A549 (cell line): ENCODE results near the gene WDR48. TPM values are rescaled to one million over a fixed set of nuclear protein-coding genes. Genes with fewer than 3 reads are reported as not detected.

Experiments
- ATAC-seq, 2 experiments: fragments of 200-7000 bp in 1 of 2; fragments of >200 bp in 1 of 2; cut with Nextera tagmentation in 1 of 2; cut with Tn5 transposase in 1 of 2; 3 replicates each; pipeline versions ENCODE4 v1.8.0 to v1.9.1; 2018 to 2020; ENCODE audit warnings: mild to moderate bottlenecking in 1 of 2, moderate library complexity in 1 of 2
- CTCF ChIA-PET: fragments of 300-600 bp; sonication (Branson Sonifier 250); formaldehyde crosslinking; extraction: SDS; loops from one replicate; lab custom pipeline; 2021; ENCODE audit warnings: antibody characterized with exemption, inconsistent platforms; lab: Yijun Ruan, JAX
- POLR2A ChIA-PET: fragments of 350-600 bp; formaldehyde crosslinking; extraction: SDS; loops from one replicate; lab custom pipeline; 2021; ENCODE audit warnings: antibody characterized with exemption, inconsistent platforms; lab: Yijun Ruan, JAX
- DNase-seq, 2 experiments: peaks; one replicate each; pipeline versions ENCODE4 v3.0.0 to v3.0.0-alpha.2; 2011 to 2016; ENCODE audit warnings: low read depth in 1 of 2, low spot score in 1 of 2
- FAIRE-seq: peaks from 2 replicates; lab custom pipeline; 2011; peaks lifted over from hg19 to GRCh38; lab: Jason Lieb, UNC
- H3K27ac ChIP-seq, 2 experiments: fragments of >200 bp; sonication (Bioruptor Twin); formaldehyde crosslinking; 3 replicates each; pipeline ENCODE4 v1.5.1; 2016 to 2017
- H3K4me1 ChIP-seq: fragments of >200 bp; sonication (Bioruptor Twin); formaldehyde crosslinking; 3 replicates; pipeline ENCODE4 v1.6.1; 2016
- H3K4me2 ChIP-seq: fragments of >200 bp; sonication (Bioruptor Twin); formaldehyde crosslinking; 3 replicates; pipeline ENCODE4 v1.6.1; 2016
- H3K4me3 ChIP-seq: fragments of >200 bp; sonication (Bioruptor Twin); formaldehyde crosslinking; 3 replicates; pipeline ENCODE4 v1.5.1; 2016
- H3K9me3 ChIP-seq: fragments of >200 bp; sonication (Bioruptor Twin); formaldehyde crosslinking; 3 replicates; pipeline ENCODE4 v1.6.1; 2016
- BCL3 ChIP-seq: fragments of >200 bp; sonication (Bioruptor Twin); formaldehyde crosslinking; IDR thresholded peaks from 3 replicates; pipeline ENCODE4 v1.6.1; 2016
- CBX2 ChIP-seq: fragments of 200-600 bp; sonication (generic); IDR thresholded peaks from 2 replicates; pipeline ENCODE4 v1.6.1; 2016; ENCODE audit warnings: low read depth, mild to moderate bottlenecking, borderline replicate concordance
- CEBPB ChIP-seq, 2 experiments: fragments of >200 bp in 1 of 2; sonication (Bioruptor Twin) in 1 of 2; formaldehyde crosslinking in 1 of 2; IDR thresholded peaks; 2 replicates each; pipeline ENCODE4 v1.6.1; 2012 to 2016
- CHD2 ChIP-seq: fragments of 150-350 bp; IDR thresholded peaks from 2 replicates; pipeline ENCODE4 v1.6.1; 2014; ENCODE audit warnings: low read length; ENCODE audit not compliant: partially characterized antibody
- ELK1 ChIP-seq: fragments of 150-350 bp; IDR thresholded peaks from 2 replicates; pipeline ENCODE4 v1.6.1; 2014; ENCODE audit warnings: low read depth, mild to moderate bottlenecking, low read length
- EP300 ChIP-seq, 2 experiments: fragments of >200 bp; sonication (Bioruptor Twin); formaldehyde crosslinking; IDR thresholded peaks; 2 replicates in 1 of 2; 3 replicates in 1 of 2; pipeline ENCODE4 v1.6.1; 2016 to 2017
- ESRRA ChIP-seq: fragments of 150-350 bp; IDR thresholded peaks from 2 replicates; pipeline ENCODE4 v1.6.1; 2014; ENCODE audit warnings: mild to moderate bottlenecking, low read length, borderline replicate concordance
- FOSL2 ChIP-seq, 2 experiments: fragments of 450-650 bp in 1 of 2; fragments of >200 bp in 1 of 2; sonication (Bioruptor Twin) in 1 of 2; formaldehyde crosslinking; IDR thresholded peaks; 2 replicates each; pipeline versions ENCODE4 v1.5.0 to v1.6.1; 2016 to 2020; ENCODE audit warnings: mild to moderate bottlenecking in 1 of 2, moderate library complexity in 1 of 2
- GATA3 ChIP-seq: IDR thresholded peaks from 2 replicates; pipeline ENCODE4 v1.6.1; 2012; ENCODE audit warnings: borderline replicate concordance
- HDAC2 ChIP-seq: fragments of 200-600 bp; sonication (generic); IDR thresholded peaks from 2 replicates; pipeline ENCODE4 v1.6.1; 2016
- HOXB13 ChIP-seq: fragments of 250-450 bp; sonication (Bioruptor Pico); IDR thresholded peaks from 2 replicates; pipeline ENCODE4 v1.5.0; 2020; ENCODE audit warnings: low read depth, mild to moderate bottlenecking, moderate library complexity
- JUN ChIP-seq, 2 experiments: fragments of >200 bp; sonication (Bioruptor Twin); formaldehyde crosslinking; IDR thresholded peaks; 2 replicates in 1 of 2; 3 replicates in 1 of 2; pipeline ENCODE4 v1.6.1; 2016 to 2017
- JUNB ChIP-seq: fragments of >200 bp; sonication (Bioruptor Twin); formaldehyde crosslinking; IDR thresholded peaks from 2 replicates; pipeline ENCODE4 v1.6.1; 2016
- KDM1A ChIP-seq: fragments of 200-600 bp; sonication (generic); IDR thresholded peaks from 2 replicates; pipeline ENCODE4 v1.6.1; 2016; ENCODE audit warnings: low read depth, mild to moderate bottlenecking
- MAFK ChIP-seq: fragments of 450-650 bp; IDR thresholded peaks from 2 replicates; pipeline ENCODE4 v1.6.1; 2014; ENCODE audit not compliant: partially characterized antibody
- MYC ChIP-seq: IDR thresholded peaks from 2 replicates; pipeline ENCODE4 v1.6.1; 2012; ENCODE audit warnings: mild to moderate bottlenecking, inconsistent platforms, low read length, improper control_type of control experiment, borderline replicate concordance
- NFE2L2 ChIP-seq: fragments of 150-350 bp; conservative IDR thresholded peaks from 2 replicates; pipeline ENCODE4 v1.6.1; 2014; ENCODE audit warnings: low read length
- POLR2A ChIP-seq: IDR thresholded peaks from 2 replicates; pipeline ENCODE4 v1.6.1; 2012; ENCODE audit warnings: mild to moderate bottlenecking, low read length
- RARB ChIP-seq: fragments of 250-450 bp; sonication (Bioruptor Pico); IDR thresholded peaks from 2 replicates; pipeline ENCODE4 v1.8.0; 2021; ENCODE audit warnings: mild to moderate bottlenecking, moderate library complexity
- RCOR1 ChIP-seq: fragments of 150-350 bp; IDR thresholded peaks from 2 replicates; pipeline ENCODE4 v1.6.1; 2014; ENCODE audit warnings: antibody characterized with exemption, low read length, low read depth
- SREBF2 ChIP-seq: fragments of 450-650 bp; IDR thresholded peaks from 2 replicates; pipeline ENCODE4 v1.6.1; 2014; ENCODE audit warnings: mild to moderate bottlenecking, moderate library complexity
- TP53 ChIP-seq: fragments of 250-450 bp; sonication (Bioruptor Pico); IDR thresholded peaks from 2 replicates; pipeline ENCODE4 v1.5.0; 2021; ENCODE audit warnings: mild to moderate bottlenecking, moderate library complexity
- USF2 ChIP-seq: fragments of 450-650 bp; IDR thresholded peaks from 2 replicates; pipeline ENCODE4 v1.6.1; 2014; ENCODE audit warnings: antibody characterized with exemption
- ZFP36 ChIP-seq: fragments of 450-650 bp; IDR thresholded peaks from 2 replicates; pipeline ENCODE4 v1.6.1; 2014; ENCODE audit warnings: borderline replicate concordance; ENCODE audit not compliant: partially characterized antibody
- WGBS: methylation state at CpG from one replicate; pipeline ENCODE4 v1.1.6; 2017; ENCODE audit errors: missing lambda C conversion rate; 5-methylcytosine and 5-hydroxymethylcytosine counted together
- polyA plus RNA-seq, 4 experiments: library from polyadenylated mRNA; depleted of rRNA in 3 of 4; stranded (reverse); fragments of >200 nt; fragmentation: RNase III in 1 of 4; extraction: RNeasy Plus Mini Kit Qiagen cat#74134 plus additional on column Dnase treatment in 1 of 4; gene quantifications; 2 replicates in 3 of 4; 3 replicates in 1 of 4; pipeline ENCODE4 v1.2.3, GENCODE V29; 2011 to 2017
- TF ChIP-seq, protein P1 (sequence below): IDR thresholded peaks from 2 replicates; pipeline ENCODE4 v1.6.1; 2012
- TF ChIP-seq, protein P2 (sequence below): IDR thresholded peaks from 2 replicates; pipeline ENCODE4 v1.6.1; 2012
- TF ChIP-seq, protein P3 (sequence below): fragments of >200 bp; sonication (Bioruptor Twin); formaldehyde crosslinking; IDR thresholded peaks from 2 replicates; pipeline ENCODE4 v1.6.1; 2016

Gene WDR48
- polyA plus RNA-seq, 2 of the 4 experiments (the other 2 are of a cell fraction): 18.8 to 41.0 TPM

- CTCF ChIA-PET: no interaction called here
- WGBS: 29% methylated on average over 9 of the region's 11 CpGs
These were observed 767 bp downstream of the WDR48 start for GRCh38 chr3:39052583-39052982.

DNA sequence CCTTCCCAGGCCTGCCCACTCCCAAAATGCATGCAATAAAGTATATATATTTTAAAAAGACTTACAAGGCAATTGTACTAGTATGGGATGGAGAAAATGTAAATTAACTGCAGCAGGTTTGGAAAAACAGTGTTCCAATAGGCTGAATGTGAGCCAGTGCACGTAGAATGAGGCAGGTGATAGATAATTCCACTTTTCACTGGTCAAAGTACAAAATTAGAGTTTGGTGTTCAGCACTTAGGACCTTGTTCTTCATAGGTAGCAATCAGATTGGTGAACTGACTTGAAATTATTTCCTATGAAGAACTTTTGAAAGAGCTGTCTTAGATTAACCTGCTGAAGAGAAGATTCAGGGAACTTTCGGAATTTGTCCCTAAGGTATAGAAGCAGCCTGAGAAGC lies 1.9 kb downstream of the WDR48 start:
- Histone ChIP-seq H3K4me1 (0 out of 3 replicates have a peak, but pooled peaks cover 5% of the 10 kb centered on the region), H3K9me3 (no peaks in the 10 kb centered on the region), H3K27ac (no peak overlapping the region), H3K4me2 (no peak overlapping the region), H3K4me3 (no peak overlapping the region)
- POLR2A ChIA-PET: no interaction called here
- FAIRE-seq (no peak), DNase-seq (no peak), ATAC-seq (no peak)
- CTCF ChIA-PET: no interaction called here
- WGBS: 86% methylated on average over 2 of the region's 2 CpGs
- TF ChIP-seq USF2: no peak
- TF ChIP-seq POLR2A: no peak
- no peak for TF ChIP-seq KDM1A
- TF ChIP-seq ELK1: no peak
- no peak for TF ChIP-seq MAFK
- TF ChIP-seq CHD2: no peak
- no peak for TF ChIP-seq RARB (CRISPR knock-in tag)
- no peak for TF ChIP-seq CEBPB (IDR thresholded peaks at IDR 0.05)
- TF ChIP-seq JUN (IDR thresholded peaks at IDR 0.05): no peak
- no peak for TF ChIP-seq MYC
- TF ChIP-seq, protein P1, sequence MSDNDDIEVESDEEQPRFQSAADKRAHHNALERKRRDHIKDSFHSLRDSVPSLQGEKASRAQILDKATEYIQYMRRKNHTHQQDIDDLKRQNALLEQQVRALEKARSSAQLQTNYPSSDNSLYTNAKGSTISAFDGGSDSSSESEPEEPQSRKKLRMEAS: no peak
- TF ChIP-seq GATA3: no peak
- no peak for TF ChIP-seq NFE2L2
- no peak for TF ChIP-seq CBX2
- TF ChIP-seq BCL3: no peak

More at GRCh38 chr3:39052583-39052982, 767 bp downstream of the WDR48 start:
- no peak for ATAC-seq
- Histone ChIP-seq H3K27ac (peak overlapping the region; percentile 93 to 97), H3K9me3 (no peaks in the 10 kb centered on the region), H3K4me3 (peak overlapping the region; percentile 96), H3K4me2 (peak overlapping the region; percentile 85), H3K4me1 (0 out of 3 replicates have a peak, but pooled peaks cover 5% of the 10 kb centered on the region)
- no peak for DNase-seq
- POLR2A ChIA-PET: no interaction called here
- no peak for FAIRE-seq
- no peak for TF ChIP-seq EP300 (IDR thresholded peaks at IDR 0.05)

GRCh38 chr3:39056151-39056550 lies 4.3 kb downstream of the WDR48 start:
- DNase-seq: no peak
- H3K4me1 ChIP-seq: 0 out of 3 replicates have a peak, but pooled peaks cover 5% of the 10 kb centered on the region
- POLR2A ChIA-PET: no interaction called here
- no peaks in the 10 kb centered on the region for H3K9me3 ChIP-seq
- 59% methylated on average over 3 of the region's 3 CpGs for WGBS
- ATAC-seq: no peak
- no peak for FAIRE-seq
- H3K4me2 ChIP-seq: no peak overlapping the region
- CTCF ChIA-PET: no interaction called here
- H3K27ac ChIP-seq: no peak overlapping the region
- no peak overlapping the region for H3K4me3 ChIP-seq
- no peak for TF ChIP-seq ESRRA
- no peak for TF ChIP-seq JUN (IDR thresholded peaks at IDR 0.05)
- TF ChIP-seq JUNB: no peak
- no peak for TF ChIP-seq HDAC2
- TF ChIP-seq, protein P2, sequence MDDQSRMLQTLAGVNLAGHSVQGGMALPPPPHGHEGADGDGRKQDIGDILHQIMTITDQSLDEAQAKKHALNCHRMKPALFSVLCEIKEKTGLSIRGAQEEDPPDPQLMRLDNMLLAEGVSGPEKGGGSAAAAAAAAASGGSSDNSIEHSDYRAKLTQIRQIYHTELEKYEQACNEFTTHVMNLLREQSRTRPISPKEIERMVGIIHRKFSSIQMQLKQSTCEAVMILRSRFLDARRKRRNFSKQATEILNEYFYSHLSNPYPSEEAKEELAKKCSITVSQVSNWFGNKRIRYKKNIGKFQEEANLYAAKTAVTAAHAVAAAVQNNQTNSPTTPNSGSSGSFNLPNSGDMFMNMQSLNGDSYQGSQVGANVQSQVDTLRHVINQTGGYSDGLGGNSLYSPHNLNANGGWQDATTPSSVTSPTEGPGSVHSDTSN: no peak
- no peak for TF ChIP-seq KDM1A
- TF ChIP-seq HOXB13: no peak
- no peak for TF ChIP-seq CBX2
- TF ChIP-seq ZFP36: no peak
- TF ChIP-seq TP53 (CRISPR knock-in tag): no peak
- no peak for TF ChIP-seq FOSL2 (IDR thresholded peaks at IDR 0.05)
- no peak for TF ChIP-seq FOSL2 (CRISPR knock-in tag; IDR thresholded peaks at IDR 0.05)
- TF ChIP-seq, protein P3, sequence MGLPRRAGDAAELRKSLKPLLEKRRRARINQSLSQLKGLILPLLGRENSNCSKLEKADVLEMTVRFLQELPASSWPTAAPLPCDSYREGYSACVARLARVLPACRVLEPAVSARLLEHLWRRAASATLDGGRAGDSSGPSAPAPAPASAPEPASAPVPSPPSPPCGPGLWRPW: no peak
- TF ChIP-seq EP300 (IDR thresholded peaks at IDR 0.05): no peak
- TF ChIP-seq ELK1: no peak
- TF ChIP-seq CEBPB (IDR thresholded peaks at IDR 0.05): no peak
- no peak for TF ChIP-seq SREBF2
- no peak for TF ChIP-seq RCOR1
- no peak for TF ChIP-seq MYC
